AG10803 (cell line): Measurements from ENCODE around the gene RUNDC1.

Experiments used
- DNase-seq: peaks from one replicate; pipeline ENCODE4 v3.0.0; 2010; ENCODE audit warnings: low read depth
- H3K4me3 ChIP-seq: 2 replicates; pipeline ENCODE4 v1.5.1; 2011; ENCODE audit warnings: mild to moderate bottlenecking, low read length, control low read depth
- CTCF ChIP-seq: conservative IDR thresholded peaks from 2 replicates; pipeline ENCODE4 v1.5.1; 2011; ENCODE audit warnings: mild to moderate bottlenecking, low read length, control low read depth, inconsistent platforms

RUNDC1 gene

GRCh38 chr17:43028221-43028861 is 48.0 kb downstream of the RUNDC1 start:
- TF ChIP-seq CTCF, result no peak
- H3K4me3 ChIP-seq, result no peak overlapping the region
- no peak for DNase-seq

- DNase-seq, result no peak
- TF ChIP-seq CTCF, result no peak
- H3K4me3 ChIP-seq, result no peak overlapping the region
Observed at GRCh38 chr17:43030137-43030767, 49.9 kb downstream of the RUNDC1 start.

- no peak for TF ChIP-seq CTCF
- no peak for DNase-seq
- no peak overlapping the region for H3K4me3 ChIP-seq
Observed at GRCh38 chr17:43031666-43032065, 51.3 kb downstream of the RUNDC1 start.

- no peak for TF ChIP-seq CTCF
- H3K4me3 ChIP-seq, result no peak overlapping the region
- no peak for DNase-seq
Observed at GRCh38 chr17:43033948-43034881, 53.9 kb downstream of the RUNDC1 start.

- TF ChIP-seq CTCF, result no peak
- H3K4me3 ChIP-seq, result no peak overlapping the region
Observed at GRCh38 chr17:43034894-43035293, 54.5 kb downstream of the RUNDC1 start.

GRCh38 chr17:43039646-43040045 is 59.3 kb downstream of the RUNDC1 start:
- H3K4me3 ChIP-seq, result no peak overlapping the region
- no peak for DNase-seq
- no peak for TF ChIP-seq CTCF

More at GRCh38 chr17:43034894-43035293, 54.5 kb downstream of the RUNDC1 start:
- DNase-seq, result no peak

- no peak for TF ChIP-seq CTCF
- no peak for DNase-seq
- H3K4me3 ChIP-seq, result no peak overlapping the region
Observed at GRCh38 chr17:43040655-43041054, 60.3 kb downstream of the RUNDC1 start.
